Measurements from ENCODE around the gene TNFSF13B.
"Not testable (repeated sequence)": the region's sequence is repeated elsewhere in the genome, so short reads cannot be mapped to it uniquely, and the experiment has no call there.

TNFSF13B gene

DNA sequence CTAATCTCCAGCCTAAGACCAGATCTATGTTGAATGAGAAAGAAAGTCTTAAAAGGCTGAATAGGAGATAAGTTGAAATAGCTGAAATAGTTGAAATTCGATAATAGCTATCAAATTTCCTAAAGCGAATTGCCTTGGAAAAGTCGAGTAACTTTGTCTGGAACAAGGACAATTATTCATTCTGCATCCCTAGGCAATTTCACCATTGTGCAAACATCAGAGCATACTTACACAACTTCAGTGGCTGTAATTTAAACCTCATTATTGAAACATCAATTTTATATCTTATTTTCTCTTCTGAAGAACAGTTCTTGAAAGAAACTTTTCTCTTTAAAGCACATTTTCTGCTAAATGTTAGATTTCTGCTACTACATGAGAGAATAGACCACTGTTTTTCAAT is 13.6 kb downstream of the TNFSF13B start:
- no peak for DNase-seq (ENCODE audit: low spot score)

DNA sequence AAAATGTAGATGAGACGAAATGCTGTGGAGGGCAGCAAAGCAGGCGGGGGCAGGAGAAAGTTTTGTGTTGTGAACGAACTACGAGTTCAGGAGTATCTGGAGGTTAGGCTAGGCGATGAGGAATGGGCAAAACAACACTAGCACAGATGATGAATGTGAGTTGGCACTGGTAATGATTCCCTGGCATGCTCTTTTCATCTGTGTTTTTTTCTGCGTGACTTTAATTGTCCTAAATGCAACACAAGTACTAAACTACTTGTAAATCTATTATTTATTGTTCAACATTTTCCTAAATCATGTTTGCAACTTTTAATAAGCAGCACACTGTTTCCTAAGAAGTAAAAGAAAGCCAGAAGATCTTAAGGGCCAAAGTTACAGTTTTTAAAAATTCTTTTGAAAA is 19.2 kb downstream of the TNFSF13B start:
- no peak for DNase-seq (ENCODE audit: low spot score)

DNA sequence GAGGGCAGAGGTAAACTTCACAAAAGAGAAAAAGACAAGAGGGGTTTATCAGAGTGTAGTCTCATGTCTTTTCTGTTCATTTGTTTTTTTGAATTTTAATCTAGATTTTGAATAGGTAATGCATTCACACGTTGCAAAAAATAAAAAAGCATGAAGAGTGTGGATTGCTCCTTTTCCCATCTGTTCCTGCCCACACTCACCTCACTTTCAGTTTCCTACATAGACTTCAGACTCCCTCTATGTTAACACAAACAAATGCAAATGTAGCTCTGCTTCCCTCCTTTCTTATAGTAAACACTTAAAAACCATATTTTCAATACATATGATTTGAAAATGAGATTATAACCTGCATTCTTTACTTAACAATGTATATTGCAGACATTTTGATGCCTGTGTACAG is 20.3 kb downstream of the TNFSF13B start:
- no peak for DNase-seq (ENCODE audit: low spot score)

DNA sequence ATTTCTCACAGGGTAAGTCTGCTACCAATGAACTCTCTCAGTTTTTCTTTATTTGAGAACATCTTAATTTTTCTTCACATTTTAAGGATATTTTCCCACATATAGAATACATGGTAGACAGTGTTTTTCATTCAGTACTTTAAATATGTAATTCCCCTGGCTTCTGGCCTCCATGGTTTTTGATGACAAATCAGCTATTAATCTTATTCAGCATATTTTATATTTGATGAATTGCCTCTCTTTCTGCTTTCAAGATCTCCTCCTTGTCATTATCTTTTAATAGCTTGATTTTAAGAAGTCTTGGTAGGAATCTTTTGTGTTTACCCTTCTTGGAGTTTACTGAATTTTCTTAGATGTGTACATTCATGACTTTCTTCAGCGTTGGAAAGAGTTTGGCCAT is 27.6 kb downstream of the TNFSF13B start:
- DNase-seq (ENCODE audit: low spot score): no peak

DNA sequence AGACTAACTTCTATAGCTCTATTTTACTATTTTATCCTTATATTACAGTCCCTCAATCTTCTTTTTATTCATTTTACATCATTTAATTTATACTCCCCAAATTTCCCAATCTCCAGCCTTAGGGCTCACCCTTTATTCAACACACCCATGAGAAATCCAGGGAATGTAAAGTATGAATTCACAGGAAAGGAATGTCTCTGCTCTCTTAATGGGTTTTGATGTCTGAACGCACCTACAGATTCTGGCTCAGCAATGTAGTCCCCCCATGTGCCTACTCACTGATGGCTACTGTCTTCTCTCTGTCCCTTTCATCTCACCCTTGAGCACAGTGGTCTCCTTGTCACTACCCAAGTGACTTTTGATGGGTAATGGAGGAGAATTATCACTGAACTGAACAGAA is 32.8 kb downstream of the TNFSF13B start:
- DNase-seq (ENCODE audit: low spot score): peak; percentile 53

DNA sequence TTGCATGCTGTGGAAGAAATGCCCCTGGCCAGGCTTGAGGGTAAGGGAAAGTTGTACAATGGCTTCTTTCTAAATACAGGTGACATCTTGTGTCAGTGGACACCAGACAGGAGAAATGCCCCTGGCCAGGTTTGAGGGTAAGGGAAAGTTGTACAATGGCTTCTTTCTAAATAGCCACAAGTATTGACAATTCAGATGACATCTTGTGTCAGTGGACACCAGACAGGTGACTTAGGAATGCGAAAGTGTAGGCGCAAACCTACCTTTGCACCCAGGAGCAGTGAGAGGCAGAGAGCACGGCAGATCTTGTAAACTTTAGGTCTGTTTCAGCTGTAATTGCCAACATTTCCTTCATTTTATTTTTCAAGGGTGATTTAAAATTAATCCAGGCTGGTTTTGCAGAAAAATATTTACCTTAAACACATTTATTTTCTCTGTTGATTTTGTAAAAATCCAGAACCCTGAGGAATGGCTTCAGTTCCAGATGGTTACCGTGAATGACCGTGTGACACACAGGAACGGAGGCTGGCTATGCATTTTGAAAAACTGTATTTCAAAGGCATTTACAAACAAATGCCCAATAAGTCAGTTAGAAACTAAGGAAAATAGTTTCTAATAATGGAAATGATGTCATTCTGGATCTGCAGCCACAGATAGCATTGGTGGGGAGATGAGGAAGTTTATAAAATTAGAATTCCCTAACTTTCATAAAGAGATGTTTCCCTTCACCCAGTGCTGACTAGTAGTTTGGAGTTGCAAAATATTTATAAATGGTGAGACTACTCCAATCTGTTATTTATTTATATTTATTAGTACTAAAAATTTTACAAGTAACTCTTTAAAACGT is 34.9 kb downstream of the TNFSF13B start:
- no peak for DNase-seq (ENCODE audit: low spot score)

DNA sequence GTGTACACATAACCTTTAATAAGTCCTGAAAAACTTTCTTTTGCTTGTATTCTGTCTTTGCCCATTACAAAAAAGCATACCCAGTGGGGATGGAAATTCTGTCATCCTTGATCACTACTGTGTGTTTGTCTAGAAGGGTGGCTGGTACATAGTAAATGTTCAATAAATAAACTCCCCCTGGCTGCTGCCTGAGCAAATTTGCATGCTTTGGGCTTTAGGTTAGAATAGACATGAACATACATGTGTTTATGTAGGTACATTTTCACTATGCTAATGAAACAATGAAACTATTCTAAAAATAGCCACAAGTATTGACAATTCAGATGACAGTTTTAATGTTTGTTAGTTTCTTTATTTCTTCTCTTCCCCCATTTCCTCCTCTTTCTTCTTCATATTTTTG is 36.1 kb downstream of the TNFSF13B start:
- DNase-seq (ENCODE audit: low spot score): no peak

DNA sequence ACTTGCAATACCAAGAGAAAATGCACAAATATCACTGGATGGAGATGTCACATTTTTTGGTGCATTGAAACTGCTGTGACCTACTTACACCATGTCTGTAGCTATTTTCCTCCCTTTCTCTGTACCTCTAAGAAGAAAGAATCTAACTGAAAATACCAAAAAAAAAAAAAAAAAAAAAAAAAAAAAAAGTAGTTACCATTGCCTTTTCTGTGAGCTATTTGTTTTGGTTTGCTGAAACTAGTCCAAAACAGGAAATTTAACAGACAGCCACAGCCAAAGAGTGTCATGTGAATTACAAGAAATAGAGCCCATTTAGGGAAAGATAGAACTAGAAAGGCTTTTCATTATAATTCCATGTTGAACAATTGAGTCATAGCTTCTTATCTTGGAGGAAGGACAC is 37.3 kb downstream of the TNFSF13B start:
- DNase-seq (ENCODE audit: low spot score): no peak

DNA sequence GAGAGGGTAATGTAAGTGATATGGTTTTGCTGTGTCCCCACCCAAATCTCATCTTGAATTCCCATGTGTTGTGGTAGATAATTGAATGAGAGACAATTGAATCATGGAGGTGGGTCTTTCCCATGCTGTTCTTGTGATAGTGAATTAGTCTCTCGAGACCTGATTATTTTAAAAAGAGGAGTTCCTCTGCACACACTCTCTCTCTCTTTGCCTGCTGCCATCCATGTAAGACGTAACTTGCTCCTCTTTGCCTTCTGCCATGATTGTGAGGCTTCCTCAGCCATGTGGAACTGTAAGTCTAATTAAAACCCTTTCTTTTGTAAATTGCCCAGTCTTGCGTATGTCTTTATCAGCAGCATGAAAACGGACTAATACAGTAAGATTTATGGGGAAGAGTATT is 42.1 kb downstream of the TNFSF13B start:
- not testable (repeated sequence) for DNase-seq (ENCODE audit: low spot score)

DNA sequence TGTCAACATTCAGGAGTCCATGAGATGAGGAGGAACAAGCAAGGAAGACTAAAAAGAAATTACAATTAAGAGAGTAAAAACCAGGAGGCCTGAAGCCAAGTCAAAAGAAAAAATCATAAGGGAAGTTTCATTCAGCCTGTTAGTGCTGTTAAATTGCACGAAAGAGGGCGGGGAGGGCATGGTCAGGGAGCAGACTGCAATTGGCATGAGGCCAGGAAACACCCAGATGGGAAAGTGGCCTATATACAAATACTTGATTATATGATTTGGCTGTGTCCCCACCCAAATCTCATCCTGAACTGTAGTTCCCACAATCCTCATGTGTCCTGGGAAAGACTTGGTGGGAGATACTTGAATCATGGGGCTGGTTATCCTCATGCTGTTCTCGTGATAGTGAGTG is 43.9 kb downstream of the TNFSF13B start:
- no peak for DNase-seq (ENCODE audit: low spot score)

DNA sequence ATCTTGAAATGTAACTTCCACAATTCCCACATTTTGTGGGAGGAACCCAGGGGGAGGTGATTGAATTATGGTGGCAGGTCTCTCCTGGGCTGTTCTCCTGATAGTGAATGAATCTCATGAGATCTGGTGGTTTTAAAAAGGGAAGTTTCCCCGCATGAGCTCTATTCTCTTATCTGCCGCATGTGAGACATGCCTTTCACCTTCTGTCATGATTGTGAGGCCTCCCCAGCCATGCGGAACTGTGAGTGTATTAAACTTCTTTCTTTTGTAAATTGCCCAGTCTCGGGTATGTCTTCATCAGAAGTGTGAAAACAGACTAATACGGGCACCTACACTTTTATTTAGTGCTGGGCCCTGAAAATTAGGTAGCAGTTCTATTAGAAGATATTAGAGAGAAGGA is 45.8 kb downstream of the TNFSF13B start:
- DNase-seq (ENCODE audit: low spot score): peak; percentile 68

DNA sequence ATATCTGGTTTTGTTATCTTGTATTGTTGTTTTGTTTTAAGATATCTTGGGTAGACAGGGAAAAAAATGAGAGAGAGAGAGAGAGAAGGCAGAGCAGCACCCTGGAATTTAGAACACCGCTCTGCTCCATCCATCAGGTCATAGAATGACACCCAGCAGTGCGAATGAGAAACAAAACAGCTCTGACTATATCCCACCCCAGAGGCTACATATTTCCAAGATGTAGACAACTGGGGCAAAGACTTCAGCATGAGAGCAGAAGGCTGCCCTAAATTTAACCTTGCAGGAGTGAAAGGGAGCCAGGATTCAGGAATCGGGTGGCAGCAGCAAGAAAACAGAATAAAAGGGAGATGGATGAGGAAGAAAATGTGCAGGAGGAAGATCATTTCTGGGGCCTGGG is 46.5 kb downstream of the TNFSF13B start:
- DNase-seq (ENCODE audit: low spot score): no peak

DNA sequence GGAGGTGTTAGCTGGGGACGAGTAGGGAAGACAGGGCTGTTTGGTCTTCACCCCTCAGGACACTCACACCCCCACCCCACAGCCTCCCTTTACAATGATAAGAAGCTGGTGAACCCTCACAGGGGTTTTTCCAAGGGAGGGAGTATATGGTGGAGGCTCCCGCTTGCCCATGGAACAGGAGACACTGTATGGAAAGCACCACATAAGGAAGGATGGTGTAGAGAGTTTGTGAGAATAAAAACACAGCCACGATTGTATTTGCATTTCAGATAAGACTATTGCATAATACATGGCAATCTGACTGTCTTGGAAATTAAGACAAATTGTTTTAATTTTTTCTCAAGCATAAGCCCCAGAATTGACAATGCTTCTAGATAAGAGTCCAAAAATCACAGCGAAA is 46.9 kb downstream of the TNFSF13B start:
- no peak for DNase-seq (ENCODE audit: low spot score)

DNA sequence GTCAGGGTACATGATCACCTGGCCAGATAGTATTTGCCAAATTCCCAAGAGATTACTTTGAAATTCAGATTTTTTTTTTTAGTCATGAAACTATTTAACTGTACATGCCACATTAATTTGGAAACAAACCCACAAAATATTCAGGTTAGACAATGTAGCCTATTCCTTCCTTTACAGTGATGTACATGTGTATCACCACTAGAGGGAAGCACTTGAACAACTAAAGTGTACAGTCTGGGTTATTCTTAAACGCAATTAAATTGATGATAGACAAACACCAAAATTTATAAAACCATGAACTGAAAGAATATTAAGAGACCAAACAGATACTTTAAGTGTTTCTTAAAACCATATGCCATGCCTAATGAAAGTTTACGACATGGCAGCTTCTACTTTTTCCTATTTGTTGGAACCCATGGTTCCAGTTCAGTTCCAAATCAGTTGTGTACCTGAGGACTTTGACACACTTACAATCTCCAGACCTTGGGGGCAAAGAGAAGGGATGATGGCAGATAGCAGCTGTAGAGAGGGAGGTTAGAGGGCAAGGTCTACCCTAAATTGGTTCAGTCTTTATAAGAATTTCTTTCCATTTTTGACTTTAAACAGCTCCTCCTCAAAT is 52.8 kb downstream of the TNFSF13B start:
- peak; percentile 50 for DNase-seq (ENCODE audit: low spot score)

DNA sequence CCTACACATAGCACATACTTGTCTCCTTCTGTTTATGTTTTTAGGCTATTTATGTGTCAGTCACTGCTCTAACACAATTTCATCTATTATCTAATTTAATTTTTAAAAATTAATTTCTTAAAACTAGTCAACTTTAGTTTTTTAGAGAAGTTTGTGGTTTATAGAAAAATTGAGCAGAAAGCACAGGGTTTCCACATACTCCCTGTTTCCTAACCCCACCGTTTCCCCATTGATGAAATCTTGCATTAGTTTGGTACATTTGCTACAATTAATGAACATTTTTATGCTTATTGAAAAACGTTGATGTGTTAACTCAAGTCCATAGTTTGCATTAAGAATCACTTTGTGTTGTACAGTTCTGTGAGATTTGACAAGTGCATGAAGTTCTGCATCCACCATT is 53.5 kb downstream of the TNFSF13B start:
- DNase-seq (ENCODE audit: low spot score): no peak

DNA sequence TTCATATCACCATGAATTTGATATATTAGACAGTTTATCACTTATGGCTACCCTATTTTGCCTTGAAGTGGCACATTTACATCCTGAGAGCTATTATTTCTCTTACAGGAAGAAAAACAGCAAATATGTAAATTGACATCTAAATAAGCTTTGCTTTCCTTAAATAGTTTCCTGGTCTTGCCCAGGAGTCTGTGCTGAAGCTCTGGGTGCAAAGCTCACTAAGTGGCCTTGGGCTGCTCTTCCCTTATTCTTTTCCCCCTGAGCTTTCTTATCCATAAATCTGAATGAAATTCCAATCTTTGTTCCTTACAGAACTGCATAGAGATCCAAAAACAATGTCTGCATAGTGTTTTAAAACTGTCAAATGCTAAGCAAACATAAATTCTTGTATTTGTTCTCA is 56.3 kb downstream of the TNFSF13B start:
- no peak for DNase-seq (ENCODE audit: low spot score)

DNA sequence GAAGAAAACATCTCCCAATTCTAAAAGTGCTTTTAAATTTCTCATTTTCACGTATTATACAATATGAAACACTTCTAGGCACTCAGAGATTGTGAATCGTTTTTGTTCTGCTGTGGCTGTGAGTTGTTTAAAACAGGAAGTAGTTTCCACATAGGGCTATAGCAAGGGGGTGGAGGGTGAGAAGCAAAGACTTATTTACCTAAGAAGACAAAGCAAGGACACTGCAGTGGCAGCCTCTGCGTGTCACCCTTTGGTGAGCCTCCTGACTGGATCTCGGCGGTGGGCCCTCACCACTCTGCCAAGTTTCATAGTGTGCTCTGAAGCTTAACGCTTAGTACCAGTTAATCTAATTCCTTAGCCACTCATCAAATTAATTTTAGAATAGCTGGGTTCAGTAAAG is 56.8 kb downstream of the TNFSF13B start:
- no peak for DNase-seq (ENCODE audit: low spot score)

DNA sequence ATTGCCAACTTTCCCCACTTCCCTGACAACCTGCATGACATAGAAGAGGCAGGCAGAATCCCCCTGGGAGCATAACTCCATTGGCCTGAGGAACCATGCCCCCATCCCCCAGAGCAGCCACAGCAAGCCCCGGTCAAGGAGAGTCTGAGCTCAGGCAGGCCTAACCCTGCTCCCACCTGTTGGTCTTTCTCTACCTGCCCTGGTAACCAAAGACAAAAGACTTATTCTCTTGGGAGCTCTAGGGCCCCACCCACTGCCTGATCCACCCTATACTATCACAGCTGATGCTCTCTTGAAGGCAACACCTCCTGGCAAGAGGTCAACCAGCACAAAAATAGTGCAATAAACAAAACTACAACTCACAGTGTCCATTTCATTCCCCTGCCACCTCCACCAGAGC is 59.3 kb downstream of the TNFSF13B start:
- no peak for DNase-seq (ENCODE audit: low spot score)

DNA sequence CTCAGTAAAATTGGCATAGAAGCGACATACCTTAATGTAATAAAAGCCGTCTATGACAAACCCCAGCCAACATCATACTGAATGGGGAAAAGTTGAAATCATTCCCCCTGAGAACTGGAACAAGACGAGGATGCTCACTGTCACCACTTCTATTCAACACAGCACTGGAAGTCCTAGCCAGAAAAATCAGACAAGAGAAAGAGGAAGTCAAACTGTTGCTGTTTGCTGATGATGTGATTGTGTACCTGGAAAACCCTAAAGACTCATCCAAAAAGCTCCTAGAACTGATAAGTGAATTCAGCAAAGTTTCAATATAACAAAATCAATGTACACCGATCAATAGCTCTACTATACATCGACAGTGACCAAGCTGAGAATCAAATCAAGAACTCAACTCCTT is 63.3 kb downstream of the TNFSF13B start:
- no peak for DNase-seq (ENCODE audit: low spot score)

DNA sequence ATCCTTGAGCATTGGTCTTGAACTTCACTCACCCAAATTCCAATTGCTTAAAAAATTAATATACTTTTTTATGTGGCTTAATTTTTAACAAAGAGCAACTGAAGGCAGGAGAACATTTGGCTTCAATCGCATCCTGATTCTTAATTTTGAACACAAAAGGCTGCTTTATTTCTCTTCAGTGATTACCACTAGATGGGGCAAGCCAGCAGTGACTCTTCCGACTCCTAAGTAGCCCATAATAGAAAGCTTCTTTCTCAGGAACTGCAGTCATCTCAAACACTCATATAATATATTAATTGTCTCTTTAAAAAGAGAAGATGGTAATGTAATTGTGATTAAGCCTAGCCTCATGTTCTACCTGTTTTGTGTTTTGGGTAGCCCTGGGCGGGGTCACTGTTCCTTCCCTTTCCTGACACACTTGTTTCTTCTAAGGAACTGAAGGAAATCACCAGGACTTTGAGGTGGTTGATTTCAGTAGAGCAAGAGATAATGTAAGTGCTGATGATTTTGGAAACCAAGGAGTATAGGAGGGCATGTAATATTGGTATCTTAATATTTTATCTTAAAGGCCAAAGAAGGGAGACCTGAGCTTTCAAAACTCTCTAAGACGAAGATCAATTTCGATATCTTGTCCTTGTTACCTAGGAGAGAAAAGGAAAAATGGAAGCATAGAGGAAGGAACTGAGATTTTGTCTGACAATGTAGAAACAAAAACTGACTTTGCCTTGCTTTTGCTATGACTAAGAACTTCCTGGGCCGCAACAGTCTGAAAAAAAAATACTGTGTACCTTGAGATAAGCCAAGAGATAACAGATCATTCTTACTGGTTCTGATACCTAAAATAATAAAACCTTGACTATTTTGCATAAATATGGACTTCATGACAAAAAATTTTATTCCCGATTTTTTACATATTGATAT is 73.1 kb downstream of the TNFSF13B start:
- peak; percentile 30 for DNase-seq (ENCODE audit: low spot score)

DNA sequence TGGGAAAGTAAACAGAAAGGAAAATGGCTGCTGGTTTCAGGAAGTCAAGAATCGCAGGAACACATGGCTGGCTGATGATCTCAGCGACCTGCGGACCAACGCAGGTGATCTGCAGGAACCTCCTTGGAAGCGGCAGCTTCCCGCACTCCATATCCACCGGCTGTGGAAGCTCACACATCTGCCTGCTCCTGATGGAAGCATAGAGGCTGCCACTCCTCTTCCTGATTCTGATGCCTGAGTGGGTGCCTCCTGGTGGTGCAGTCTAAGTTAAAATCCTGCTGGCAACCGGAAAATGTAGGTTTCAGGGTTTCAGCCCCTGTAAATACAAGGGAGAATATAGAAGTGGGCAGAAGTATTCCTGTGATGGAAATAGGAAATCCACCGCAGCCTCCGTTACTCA is 75.5 kb downstream of the TNFSF13B start:
- no peak for DNase-seq (ENCODE audit: low spot score)

DNA sequence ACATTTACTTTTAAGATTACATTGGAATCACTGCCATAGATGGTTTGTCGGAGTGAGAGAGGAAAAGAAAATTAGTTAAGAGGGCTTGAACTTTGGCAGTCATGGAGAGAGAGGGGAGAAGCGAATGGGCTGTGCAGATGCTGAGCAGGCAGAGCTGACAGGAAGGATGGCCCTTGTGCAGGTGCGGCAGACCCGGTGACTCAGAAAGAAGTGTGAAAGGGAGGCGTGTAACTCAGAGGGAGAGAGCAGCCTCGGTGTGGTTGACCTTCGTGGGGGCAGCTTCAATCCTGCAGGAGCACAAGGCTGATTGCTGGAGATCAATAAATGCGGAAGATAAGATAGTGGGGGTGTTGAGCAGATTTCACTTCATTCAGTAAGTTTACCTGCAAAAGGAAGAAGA is 76.9 kb downstream of the TNFSF13B start:
- no peak for DNase-seq (ENCODE audit: low spot score)

DNA sequence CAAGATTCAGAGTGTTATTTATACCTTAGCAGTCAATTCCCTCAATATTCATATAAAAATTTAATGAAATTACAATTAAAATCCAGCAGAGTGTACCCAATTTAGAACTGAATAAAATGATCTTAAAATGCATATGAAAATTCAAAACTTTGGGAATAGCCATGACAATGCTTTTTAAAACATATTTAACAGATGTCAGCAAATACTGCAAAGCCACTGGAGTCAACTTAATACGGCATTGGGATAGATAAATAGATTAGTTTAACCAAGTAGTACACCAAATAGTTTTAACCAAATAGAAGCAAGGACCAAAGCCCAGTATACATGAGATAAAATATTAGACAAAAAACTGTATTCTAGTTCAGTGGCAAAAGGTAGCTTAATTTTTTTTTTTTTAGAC is 79.8 kb downstream of the TNFSF13B start:
- no peak for DNase-seq (ENCODE audit: low spot score)

All from kidney tubule cell (primary cell).